Left lung (tissue), 10 donors: Measurements from ENCODE around the gene EMILIN3. TPM values are rescaled to one million over a fixed set of nuclear protein-coding genes. Genes with fewer than 3 reads are reported as not detected.

Source experiments
- ATAC-seq: fragments of 200-7000 bp; cut with Tn5 transposase; one replicate; pipeline ENCODE4 v1.9.1; 2020; ENCODE audit warnings: moderate library complexity
- DNase-seq, 4 donors: peaks; one replicate each; pipeline ENCODE4 v3.0.0-alpha.2; 2013 to 2020
- H3K27ac ChIP-seq, 2 donors: fragments of 200-600 bp; sonication (generic) in 1 of 2; one replicate each; pipeline versions ENCODE4 v1.5.0 to v1.8.0; 2020 to 2021
- H3K27me3 ChIP-seq, 2 donors: fragments of 200-600 bp; sonication (generic) in 1 of 2; one replicate each; pipeline versions ENCODE4 v1.5.0 to v1.8.0; 2020 to 2021
- H3K36me3 ChIP-seq, 2 donors: fragments of 200-600 bp; sonication (generic) in 1 of 2; one replicate each; pipeline versions ENCODE4 v1.5.0 to v1.8.0; 2020 to 2021
- H3K4me1 ChIP-seq, 2 donors: fragments of 200-600 bp; one replicate each; pipeline ENCODE4 v1.8.0; 2021
- H3K4me3 ChIP-seq, 2 donors: fragments of 200-600 bp; sonication (generic) in 1 of 2; one replicate each; pipeline versions ENCODE4 v1.5.0 to v1.8.0; 2020 to 2021; ENCODE audit warnings: mild to moderate bottlenecking in 1 of 2
- H3K9me3 ChIP-seq, 2 donors: fragments of 200-600 bp; sonication (generic) in 1 of 2; one replicate each; pipeline versions ENCODE4 v1.5.0 to v1.8.0; 2020 to 2021
- CTCF ChIP-seq, 2 donors: fragments of 200-600 bp; sonication (generic) in 1 of 2; IDR thresholded peaks; one replicate each; pipeline versions ENCODE4 v1.5.0 to v1.8.0; 2021; ENCODE audit warnings: antibody characterized with exemption in 2 of 2
- intact Hi-C, 2 donors: fragments of 100-400 bp; cut with DNase I; formaldehyde crosslinking; loops; one replicate each; pipeline versions ENCODE4 v1.11.2 to v1.14.2; 2022
- polyA plus RNA-seq, 6 donors: library from polyadenylated mRNA; unstranded; fragments of 120-200 nt; gene quantifications; one replicate each; pipeline ENCODE4 v1.2.1, GENCODE V29; 2013; ENCODE audit not compliant: insufficient read length in 6 of 6
- total RNA-seq, 2 donors: library from RNA; stranded (reverse); fragmentation: NEBNext Ultra II Directional; extraction: Animal tissue kit (Norgen Biotek cat#: 25700); gene quantifications; one replicate each; pipeline ENCODE4 v1.2.1, GENCODE V29; 2021
- donor health status: DM: no; HTN: yes; CAD: no.
- donor health status: DM: no; HTN: no; CAD: no.

The EMILIN3 gene
- total and polyA plus RNA-seq, 8 donors = 0.08 to 2.5 (median 2.0) TPM

GRCh38 chr20:41355598-41356203 lies 10.9 kb downstream of the EMILIN3 start:
- intact Hi-C loops = no loop called here
- TF ChIP-seq CTCF (IDR thresholded peaks at IDR 0.05) = no peak
- ATAC-seq = no peak

GRCh38 chr20:41355192-41355591 lies 11.4 kb downstream of the EMILIN3 start:
- DNase-seq = no peak
- H3K27ac ChIP-seq = no peak overlapping the region
- no peaks in the 10 kb centered on the region for H3K4me1 ChIP-seq
- no peak overlapping the region for H3K4me3 ChIP-seq
- H3K9me3 ChIP-seq = no peaks in the 10 kb centered on the region
- ATAC-seq = no peak
- no peak for TF ChIP-seq CTCF (IDR thresholded peaks at IDR 0.05)
- intact Hi-C loops = no loop called here
- H3K36me3 ChIP-seq = peaks cover 0 to 19% of the 10 kb centered on the region in 2 donors
- H3K27me3 ChIP-seq = no peaks in the 10 kb centered on the region

More at GRCh38 chr20:41355598-41356203, 10.9 kb downstream of the EMILIN3 start:
- Histone ChIP-seq H3K4me1 (no peaks in the 10 kb centered on the region), H3K4me3 (no peak overlapping the region), H3K27ac (no peak overlapping the region), H3K36me3 (peaks cover 0 to 19% of the 10 kb centered on the region in 2 donors), H3K27me3 (no peaks in the 10 kb centered on the region), H3K9me3 (no peaks in the 10 kb centered on the region)
- peak in 1 of 4 donors; percentile 24 for DNase-seq

- no peak for DNase-seq
- intact Hi-C loops = no loop called here
- ATAC-seq = no peak
- Histone ChIP-seq H3K4me1 (no peaks in the 10 kb centered on the region), H3K27me3 (no peaks in the 10 kb centered on the region), H3K4me3 (no peak overlapping the region), H3K9me3 (no peaks in the 10 kb centered on the region), H3K36me3 (peaks cover 0 to 27% of the 10 kb centered on the region in 2 donors), H3K27ac (no peak overlapping the region)
- TF ChIP-seq CTCF (IDR thresholded peaks at IDR 0.05) = no peak
These were observed 13.1 kb downstream of the EMILIN3 start for GRCh38 chr20:41353530-41353929.

GRCh38 chr20:41352666-41353065 lies 14.0 kb downstream of the EMILIN3 start:
- Histone ChIP-seq H3K4me3 (no peak overlapping the region), H3K4me1 (no peaks in the 10 kb centered on the region), H3K9me3 (no peaks in the 10 kb centered on the region), H3K36me3 (peaks cover 0 to 24% of the 10 kb centered on the region in 2 donors), H3K27ac (no peak overlapping the region), H3K27me3 (no peaks in the 10 kb centered on the region)
- no peak for ATAC-seq
- DNase-seq = no peak
- intact Hi-C loops = no loop called here
- no peak for TF ChIP-seq CTCF (IDR thresholded peaks at IDR 0.05)

- peaks cover 0 to 21% of the 10 kb centered on the region in 2 donors for H3K36me3 ChIP-seq
- no peaks in the 10 kb centered on the region for H3K27me3 ChIP-seq
- H3K27ac ChIP-seq = no peak overlapping the region
- ATAC-seq (no peak), DNase-seq (no peak)
- TF ChIP-seq CTCF (IDR thresholded peaks at IDR 0.05) = no peak
- H3K4me3 ChIP-seq = no peak overlapping the region
- no peaks in the 10 kb centered on the region for H3K4me1 ChIP-seq
- intact Hi-C loops = no loop called here
- no peaks in the 10 kb centered on the region for H3K9me3 ChIP-seq
These were observed 14.5 kb downstream of the EMILIN3 start for GRCh38 chr20:41352106-41352505.
